H1 (cell line): Measurements from ENCODE around the gene HS6ST3. TPM values are rescaled to one million over a fixed set of nuclear protein-coding genes. Genes with fewer than 3 reads are reported as not detected.

Experiments
- ATF3 ChIP-seq: IDR thresholded peaks from 2 replicates; pipeline ENCODE4 v1.6.1; 2011; ENCODE audit warnings: low read depth, mild to moderate bottlenecking, low read length; ENCODE audit not compliant: insufficient read depth
- GABPA ChIP-seq: IDR thresholded peaks from 2 replicates; pipeline ENCODE4 v1.6.1; 2011; ENCODE audit warnings: mild to moderate bottlenecking, low read length, moderate library complexity, borderline replicate concordance; ENCODE audit not compliant: insufficient read depth
- JUN ChIP-seq: IDR thresholded peaks from 2 replicates; pipeline ENCODE4 v1.6.1; 2011; ENCODE audit warnings: low read depth, mild to moderate bottlenecking, improper control_type of control experiment, low read length
- RXRA ChIP-seq: IDR thresholded peaks from 2 replicates; pipeline ENCODE4 v1.6.1; 2011; ENCODE audit warnings: low read depth, mild to moderate bottlenecking, low read length, moderate library complexity; ENCODE audit not compliant: insufficient read depth
- SIN3A ChIP-seq, 2 experiments: IDR thresholded peaks in 1 of 2; conservative IDR thresholded peaks in 1 of 2; 2 replicates each; pipeline ENCODE4 v1.6.1; 2011 to 2012; ENCODE audit warnings: low read length in 2 of 2, improper control_type of control experiment in 1 of 2, low read depth in 1 of 2, mild to moderate bottlenecking in 1 of 2
- TAF1 ChIP-seq: IDR thresholded peaks from 2 replicates; pipeline ENCODE4 v1.6.1; 2011; ENCODE audit warnings: mild to moderate bottlenecking, low read depth, low read length
- TCF12 ChIP-seq: IDR thresholded peaks from 2 replicates; pipeline ENCODE4 v1.6.1; 2011; ENCODE audit warnings: low read depth, mild to moderate bottlenecking, low read length
- TEAD4 ChIP-seq: IDR thresholded peaks from 2 replicates; pipeline ENCODE4 v1.6.1; 2012; ENCODE audit warnings: low read depth, low read length, inconsistent platforms, mixed read lengths
- polyA plus RNA-seq, 7 experiments: library from polyadenylated mRNA; depleted of rRNA in 3 of 7; stranded (reverse) in 5 of 7; unstranded in 2 of 7; fragments of >200 nt in 5 of 7; fragments of 200-250 nt in 2 of 7; gene quantifications; 1 replicate in 5 of 7; 2 replicates in 1 of 7; 4 replicates in 1 of 7; pipeline versions ENCODE4 v1.2.1 to v1.2.3, GENCODE V29; 2011 to 2013; ENCODE audit warnings: missing spikeins in 2 of 7, mixed read lengths in 2 of 7
- total RNA-seq: library from RNA; stranded (reverse); fragmentation: NEBNext Ultra II Directional; extraction: Animal tissue kit (Norgen Biotek cat#: 25700); gene quantifications from 2 replicates; pipeline ENCODE4 v1.2.1, GENCODE V29; 2021
- TF ChIP-seq, protein P1 (sequence below): fragments of 300-600 bp; sonication (generic); IDR thresholded peaks from 2 replicates; pipeline ENCODE4 v1.7.1; 2012; ENCODE audit warnings: low read length, moderate library complexity, mild to moderate bottlenecking, inconsistent platforms; ENCODE audit not compliant: insufficient replicate concordance

The HS6ST3 gene
- total and polyA plus RNA-seq, 2 of the 8 experiments (the other 6 are each of a cell fraction or from before 2014, with no cell fraction given): 0.45 to 1.2 TPM

DNA sequence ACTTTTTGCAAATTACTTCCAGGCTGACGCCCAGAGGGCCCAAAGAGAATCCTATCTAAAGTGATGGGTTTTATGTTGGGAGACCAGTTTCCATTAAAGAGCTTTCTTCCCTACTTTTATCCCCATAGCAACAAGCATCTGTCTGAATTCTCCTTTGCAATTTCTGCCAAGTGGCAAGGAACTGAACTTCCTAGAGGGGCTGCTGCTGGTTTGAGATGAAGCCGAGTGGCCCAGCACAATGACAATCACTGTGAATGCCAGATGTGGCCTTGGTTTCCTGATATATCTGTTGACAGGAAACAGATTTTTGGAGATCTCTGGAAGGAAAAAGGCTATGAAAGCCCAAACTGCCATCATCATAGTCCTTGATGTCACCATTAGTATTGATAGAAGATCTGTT, 705.8 kb downstream of the HS6ST3 start (continued):
- TF ChIP-seq, protein P1, sequence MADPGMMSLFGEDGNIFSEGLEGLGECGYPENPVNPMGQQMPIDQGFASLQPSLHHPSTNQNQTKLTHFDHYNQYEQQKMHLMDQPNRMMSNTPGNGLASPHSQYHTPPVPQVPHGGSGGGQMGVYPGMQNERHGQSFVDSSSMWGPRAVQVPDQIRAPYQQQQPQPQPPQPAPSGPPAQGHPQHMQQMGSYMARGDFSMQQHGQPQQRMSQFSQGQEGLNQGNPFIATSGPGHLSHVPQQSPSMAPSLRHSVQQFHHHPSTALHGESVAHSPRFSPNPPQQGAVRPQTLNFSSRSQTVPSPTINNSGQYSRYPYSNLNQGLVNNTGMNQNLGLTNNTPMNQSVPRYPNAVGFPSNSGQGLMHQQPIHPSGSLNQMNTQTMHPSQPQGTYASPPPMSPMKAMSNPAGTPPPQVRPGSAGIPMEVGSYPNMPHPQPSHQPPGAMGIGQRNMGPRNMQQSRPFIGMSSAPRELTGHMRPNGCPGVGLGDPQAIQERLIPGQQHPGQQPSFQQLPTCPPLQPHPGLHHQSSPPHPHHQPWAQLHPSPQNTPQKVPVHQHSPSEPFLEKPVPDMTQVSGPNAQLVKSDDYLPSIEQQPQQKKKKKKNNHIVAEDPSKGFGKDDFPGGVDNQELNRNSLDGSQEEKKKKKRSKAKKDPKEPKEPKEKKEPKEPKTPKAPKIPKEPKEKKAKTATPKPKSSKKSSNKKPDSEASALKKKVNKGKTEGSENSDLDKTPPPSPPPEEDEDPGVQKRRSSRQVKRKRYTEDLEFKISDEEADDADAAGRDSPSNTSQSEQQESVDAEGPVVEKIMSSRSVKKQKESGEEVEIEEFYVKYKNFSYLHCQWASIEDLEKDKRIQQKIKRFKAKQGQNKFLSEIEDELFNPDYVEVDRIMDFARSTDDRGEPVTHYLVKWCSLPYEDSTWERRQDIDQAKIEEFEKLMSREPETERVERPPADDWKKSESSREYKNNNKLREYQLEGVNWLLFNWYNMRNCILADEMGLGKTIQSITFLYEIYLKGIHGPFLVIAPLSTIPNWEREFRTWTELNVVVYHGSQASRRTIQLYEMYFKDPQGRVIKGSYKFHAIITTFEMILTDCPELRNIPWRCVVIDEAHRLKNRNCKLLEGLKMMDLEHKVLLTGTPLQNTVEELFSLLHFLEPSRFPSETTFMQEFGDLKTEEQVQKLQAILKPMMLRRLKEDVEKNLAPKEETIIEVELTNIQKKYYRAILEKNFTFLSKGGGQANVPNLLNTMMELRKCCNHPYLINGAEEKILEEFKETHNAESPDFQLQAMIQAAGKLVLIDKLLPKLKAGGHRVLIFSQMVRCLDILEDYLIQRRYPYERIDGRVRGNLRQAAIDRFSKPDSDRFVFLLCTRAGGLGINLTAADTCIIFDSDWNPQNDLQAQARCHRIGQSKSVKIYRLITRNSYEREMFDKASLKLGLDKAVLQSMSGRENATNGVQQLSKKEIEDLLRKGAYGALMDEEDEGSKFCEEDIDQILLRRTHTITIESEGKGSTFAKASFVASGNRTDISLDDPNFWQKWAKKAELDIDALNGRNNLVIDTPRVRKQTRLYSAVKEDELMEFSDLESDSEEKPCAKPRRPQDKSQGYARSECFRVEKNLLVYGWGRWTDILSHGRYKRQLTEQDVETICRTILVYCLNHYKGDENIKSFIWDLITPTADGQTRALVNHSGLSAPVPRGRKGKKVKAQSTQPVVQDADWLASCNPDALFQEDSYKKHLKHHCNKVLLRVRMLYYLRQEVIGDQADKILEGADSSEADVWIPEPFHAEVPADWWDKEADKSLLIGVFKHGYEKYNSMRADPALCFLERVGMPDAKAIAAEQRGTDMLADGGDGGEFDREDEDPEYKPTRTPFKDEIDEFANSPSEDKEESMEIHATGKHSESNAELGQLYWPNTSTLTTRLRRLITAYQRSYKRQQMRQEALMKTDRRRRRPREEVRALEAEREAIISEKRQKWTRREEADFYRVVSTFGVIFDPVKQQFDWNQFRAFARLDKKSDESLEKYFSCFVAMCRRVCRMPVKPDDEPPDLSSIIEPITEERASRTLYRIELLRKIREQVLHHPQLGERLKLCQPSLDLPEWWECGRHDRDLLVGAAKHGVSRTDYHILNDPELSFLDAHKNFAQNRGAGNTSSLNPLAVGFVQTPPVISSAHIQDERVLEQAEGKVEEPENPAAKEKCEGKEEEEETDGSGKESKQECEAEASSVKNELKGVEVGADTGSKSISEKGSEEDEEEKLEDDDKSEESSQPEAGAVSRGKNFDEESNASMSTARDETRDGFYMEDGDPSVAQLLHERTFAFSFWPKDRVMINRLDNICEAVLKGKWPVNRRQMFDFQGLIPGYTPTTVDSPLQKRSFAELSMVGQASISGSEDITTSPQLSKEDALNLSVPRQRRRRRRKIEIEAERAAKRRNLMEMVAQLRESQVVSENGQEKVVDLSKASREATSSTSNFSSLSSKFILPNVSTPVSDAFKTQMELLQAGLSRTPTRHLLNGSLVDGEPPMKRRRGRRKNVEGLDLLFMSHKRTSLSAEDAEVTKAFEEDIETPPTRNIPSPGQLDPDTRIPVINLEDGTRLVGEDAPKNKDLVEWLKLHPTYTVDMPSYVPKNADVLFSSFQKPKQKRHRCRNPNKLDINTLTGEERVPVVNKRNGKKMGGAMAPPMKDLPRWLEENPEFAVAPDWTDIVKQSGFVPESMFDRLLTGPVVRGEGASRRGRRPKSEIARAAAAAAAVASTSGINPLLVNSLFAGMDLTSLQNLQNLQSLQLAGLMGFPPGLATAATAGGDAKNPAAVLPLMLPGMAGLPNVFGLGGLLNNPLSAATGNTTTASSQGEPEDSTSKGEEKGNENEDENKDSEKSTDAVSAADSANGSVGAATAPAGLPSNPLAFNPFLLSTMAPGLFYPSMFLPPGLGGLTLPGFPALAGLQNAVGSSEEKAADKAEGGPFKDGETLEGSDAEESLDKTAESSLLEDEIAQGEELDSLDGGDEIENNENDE: no peak
- TF ChIP-seq TEAD4 (no peak), SIN3A (conservative IDR thresholded peaks at IDR 0.05 in 1 of 2, IDR thresholded peaks at IDR 0.05 in 1 of 2; ENCODE audit: low read depth in 1 of 2, low read length in 2 of 2) (no peak), RXRA (no peak), TCF12 (no peak), JUN (no peak), TAF1 (no peak), ATF3 (no peak), GABPA (no peak)
